ENCODE results near the gene PPFIA4. TPM values are rescaled to one million over a fixed set of nuclear protein-coding genes. Genes with fewer than 3 reads are reported as not detected.

The PPFIA4 gene
- total RNA-seq, 3 donors from 2014 or later (not counting 1 experiment from before 2014, with no cell fraction given): 0.18 to 0.88 (median 0.33) TPM

- no peaks in the 10 kb centered on the region for H3K9me3 Mint-ChIP-seq
- ATAC-seq (no peak), DNase-seq (no peak)
- Histone ChIP-seq H3K4me3 (ENCODE audit: low read length) (no peak within 1 kb of the TSS), H3K27me3 (ENCODE audit: control insufficient read depth, insufficient read depth, low read length) (peaks cover 8% of the 10 kb centered on the region), H3K9me3 (ENCODE audit: control insufficient read depth, insufficient read depth, low read length) (no peaks in the 10 kb centered on the region), H3K27ac (ENCODE audit: low read length) (no peak within 1 kb of the TSS), H3K4me1 (ENCODE audit: control insufficient read depth, insufficient read depth, low read length) (peaks cover 18% of the 10 kb centered on the region), H3K36me3 (ENCODE audit: control insufficient read depth, insufficient read depth, low read length) (no peaks in the 10 kb centered on the region)
- intact Hi-C loops (cut with micrococcal nuclease): no loop called here
- TF ChIP-seq CTCF (IDR thresholded peaks at IDR 0.05): no peak
- peaks cover 0 to 8% of the 10 kb centered on the region in 2 donors for H3K4me1 Mint-ChIP-seq
- H3K27me3 Mint-ChIP-seq (ENCODE audit: low read depth in 2 of 2): peaks cover 52 to 54% of the 10 kb centered on the region in 2 donors
- WGBS (ENCODE audit: insufficient coverage): 2% methylated on average over 51 of the region's 51 CpGs
- no peaks in the 10 kb centered on the region for H3K36me3 Mint-ChIP-seq
- no peak within 1 kb of the TSS for H3K4me3 Mint-ChIP-seq
- no peak within 1 kb of the TSS for H3K27ac Mint-ChIP-seq
Measured at GRCh38 chr1:203127666-203128430, 101.6 kb downstream of the PPFIA4 start, which contains the start of gene ADORA1. Gene ADORA1, plus strand, starts transcription at chr1:203127726. Its CDS starts 1,116 bp downstream, at chr1:203128842.

- 36% methylated on average over 7 of the region's 7 CpGs for WGBS (ENCODE audit: insufficient coverage)
- H3K36me3 ChIP-seq (ENCODE audit: control insufficient read depth, insufficient read depth, low read length): no peaks in the 10 kb centered on the region
- no peaks in the 10 kb centered on the region for H3K9me3 ChIP-seq (ENCODE audit: control insufficient read depth, insufficient read depth, low read length)
- Mint-ChIP-seq H3K27ac (no peak overlapping the region), H3K4me1 (peaks cover 0 to 8% of the 10 kb centered on the region in 2 donors), H3K27me3 (ENCODE audit: low read depth in 2 of 2) (peaks cover 52 to 54% of the 10 kb centered on the region in 2 donors), H3K36me3 (no peaks in the 10 kb centered on the region), H3K4me3 (no peak overlapping the region), H3K9me3 (no peaks in the 10 kb centered on the region)
- DNase-seq: no peak
- no peak overlapping the region for H3K27ac ChIP-seq (ENCODE audit: low read length)
- H3K4me1 ChIP-seq (ENCODE audit: control insufficient read depth, insufficient read depth, low read length): peaks cover 18% of the 10 kb centered on the region
- no peak overlapping the region for H3K4me3 ChIP-seq (ENCODE audit: low read length)
- intact Hi-C loops (cut with micrococcal nuclease): no loop called here
- no peak for ATAC-seq
- peaks cover 8% of the 10 kb centered on the region for H3K27me3 ChIP-seq (ENCODE audit: control insufficient read depth, insufficient read depth, low read length)
- no peak for TF ChIP-seq CTCF (IDR thresholded peaks at IDR 0.05)
Measured at GRCh38 chr1:203128431-203128715, 102.1 kb downstream of the PPFIA4 start.

Other genes with a start within 250 kb of the PPFIA4 start
- gene KDM5B, start 218.1 kb upstream of the PPFIA4 start, total RNA-seq: 100 to 1,000 TPM; 107 to 121 (median 108) TPM
- gene PCAT6, start 215.5 kb upstream of the PPFIA4 start, total RNA-seq: 1 to 10 TPM in 2 of 3 donors, not detected in 1; 1.1 to 1.5 TPM
- 10 to 100 TPM; 13.3 to 26.4 (median 21.5) TPM for gene RABIF, start 137.3 kb upstream of the PPFIA4 start, total RNA-seq
- 10 to 100 TPM; 19.2 to 23.2 (median 22.6) TPM for gene KLHL12, start 99.3 kb upstream of the PPFIA4 start, total RNA-seq
- 10 to 100 TPM; 61.9 to 81.7 (median 80.6) TPM for gene ADIPOR1, start 68.2 kb upstream of the PPFIA4 start, total RNA-seq
- gene CYB5R1, start 59.2 kb upstream of the PPFIA4 start, total RNA-seq: 10 to 100 TPM; 27.5 to 36.6 (median 27.7) TPM
- gene TMEM183A, start 19.1 kb upstream of the PPFIA4 start, total RNA-seq: 100 to 1,000 TPM; 127 to 147 (median 143) TPM
- not detected for gene MYOG, start 59.5 kb downstream of the PPFIA4 start, total RNA-seq
- not detected for gene ADORA1, start 101.2 kb downstream of the PPFIA4 start, total RNA-seq
- not detected for gene MYBPH, start 149.3 kb downstream of the PPFIA4 start, total RNA-seq
- gene CHI3L1, start 160.2 kb downstream of the PPFIA4 start, total RNA-seq: 1 to 10 TPM in 1 of 3 donors, not detected in 2; 1.0 TPM
- gene CHIT1, start 203.2 kb downstream of the PPFIA4 start, total RNA-seq: 1 to 10 TPM in 1 of 3 donors, under 1 TPM in 1, not detected in 1; 0.07 to 2.2 TPM

Data from natural killer cell (primary cell).